ENCODE results near the gene FER.

FER gene

GRCh38 chr5:108935611-108936010 lies 187.9 kb downstream of the FER start:
- CTCF ChIA-PET = interaction anchor here (0.7 kb wide), 2 partner anchors 136 to 412 kb away, joined by 3 to 5 read pairs; no protein-coding TSS in a partner anchor
- POLR2A ChIA-PET (ENCODE audit: low non-redundant PET) = no interaction called here
- H3K27ac ChIP-seq = no peak overlapping the region
- no peak for TF ChIP-seq CTCF (conservative IDR thresholded peaks at IDR 0.05; ENCODE audit: low read depth)
- no peak for DNase-seq (ENCODE audit: low spot score)

- POLR2A ChIA-PET (ENCODE audit: low non-redundant PET) = no interaction called here
Observed at GRCh38 chr5:108937221-108937620, 189.5 kb downstream of the FER start.

DNA sequence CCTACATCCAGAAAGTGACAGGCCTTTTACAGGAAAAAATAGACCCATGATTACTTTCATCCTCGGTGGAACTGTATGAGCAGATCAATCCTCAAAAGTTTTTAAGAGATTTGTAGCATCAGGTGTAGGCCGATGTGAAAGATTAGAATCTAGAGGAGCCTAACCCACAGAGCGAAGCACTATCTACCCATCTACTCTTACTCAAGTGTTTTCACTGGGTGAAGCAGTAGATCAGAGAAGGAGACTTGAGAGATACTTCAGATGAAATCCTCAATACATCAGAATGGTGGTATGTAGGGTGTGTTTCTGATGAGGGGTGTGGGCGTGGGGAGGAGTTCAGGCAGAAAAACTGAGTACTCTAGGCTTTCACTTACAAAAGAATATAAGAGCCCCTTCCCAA lies 192.8 kb downstream of the FER start:
- CTCF ChIA-PET = interaction anchor here (0.7 kb wide), 1 partner anchor 11 kb away, joined by 3 read pairs; no protein-coding TSS in a partner anchor
- no peak for DNase-seq (ENCODE audit: low spot score)

More at GRCh38 chr5:108937221-108937620, 189.5 kb downstream of the FER start:
- no peak for TF ChIP-seq CTCF (conservative IDR thresholded peaks at IDR 0.05; ENCODE audit: low read depth)
- DNase-seq (ENCODE audit: low spot score) = no peak
- H3K27ac ChIP-seq = no peak overlapping the region
- CTCF ChIA-PET = interaction anchor here (0.6 to 0.7 kb wide), 2 partner anchors 256 to 733 kb away, joined by 3 read pairs; no protein-coding TSS in a partner anchor

DNA sequence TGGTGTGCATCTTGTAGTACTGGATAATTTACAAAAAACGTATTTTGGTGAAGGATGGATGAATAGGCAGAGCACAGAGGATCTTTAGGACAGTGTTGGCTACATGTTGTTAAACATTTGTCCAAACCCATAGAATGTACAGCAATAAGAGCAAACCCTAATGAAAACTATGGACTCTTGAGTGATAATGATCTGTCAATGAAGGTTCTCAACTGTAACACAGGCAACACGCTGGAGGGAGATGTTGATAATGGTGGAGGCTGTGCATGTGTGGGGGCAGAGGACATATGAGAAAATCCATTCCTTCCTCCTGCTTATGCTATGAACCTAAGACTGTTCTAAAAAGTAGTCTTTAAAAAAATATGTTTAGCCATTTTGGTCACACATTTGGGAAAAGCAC lies 194.0 kb downstream of the FER start:
- ChIA-PET POLR2A (ENCODE audit: low non-redundant PET) (no interaction called here), CTCF (no interaction called here)
- no peak for DNase-seq (ENCODE audit: low spot score)
- TF ChIP-seq CTCF (conservative IDR thresholded peaks at IDR 0.05; ENCODE audit: low read depth) = no peak
- no peak overlapping the region for H3K27ac ChIP-seq

More for the DNA sequence above, 192.8 kb downstream of the FER start:
- POLR2A ChIA-PET (ENCODE audit: low non-redundant PET) = no interaction called here
- H3K27ac ChIP-seq = no peak overlapping the region
- no peak for TF ChIP-seq CTCF (conservative IDR thresholded peaks at IDR 0.05; ENCODE audit: low read depth)

GRCh38 chr5:108942701-108943100 lies 195.0 kb downstream of the FER start:
- no peak for TF ChIP-seq CTCF (conservative IDR thresholded peaks at IDR 0.05; ENCODE audit: low read depth)
- DNase-seq (ENCODE audit: low spot score) = no peak
- ChIA-PET POLR2A (ENCODE audit: low non-redundant PET) (no interaction called here), CTCF (no interaction called here)
- H3K27ac ChIP-seq = no peak overlapping the region

DNA sequence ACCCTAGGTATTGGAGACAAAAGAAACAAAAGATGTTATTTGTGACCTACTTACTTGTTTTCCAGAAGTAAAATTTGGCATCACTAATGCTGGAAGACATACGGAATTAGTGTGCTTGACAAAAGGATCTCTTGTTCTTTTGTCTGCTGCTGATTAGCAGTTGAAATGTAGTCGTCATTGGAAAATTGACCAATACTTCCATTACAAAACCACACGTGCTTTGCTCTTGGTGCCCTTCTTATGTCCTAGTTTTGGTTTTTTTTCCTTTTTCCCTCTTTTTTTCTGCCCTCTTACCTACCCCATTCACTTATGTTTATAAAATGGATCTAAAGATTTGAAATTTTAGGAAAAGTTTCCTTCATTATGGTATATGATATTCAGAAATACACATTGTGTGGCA lies 197.4 kb downstream of the FER start:
- ChIA-PET POLR2A (ENCODE audit: low non-redundant PET) (no interaction called here), CTCF (no interaction called here)
- no peak for TF ChIP-seq CTCF (conservative IDR thresholded peaks at IDR 0.05; ENCODE audit: low read depth)
- no peak for DNase-seq (ENCODE audit: low spot score)
- no peak overlapping the region for H3K27ac ChIP-seq

DNA sequence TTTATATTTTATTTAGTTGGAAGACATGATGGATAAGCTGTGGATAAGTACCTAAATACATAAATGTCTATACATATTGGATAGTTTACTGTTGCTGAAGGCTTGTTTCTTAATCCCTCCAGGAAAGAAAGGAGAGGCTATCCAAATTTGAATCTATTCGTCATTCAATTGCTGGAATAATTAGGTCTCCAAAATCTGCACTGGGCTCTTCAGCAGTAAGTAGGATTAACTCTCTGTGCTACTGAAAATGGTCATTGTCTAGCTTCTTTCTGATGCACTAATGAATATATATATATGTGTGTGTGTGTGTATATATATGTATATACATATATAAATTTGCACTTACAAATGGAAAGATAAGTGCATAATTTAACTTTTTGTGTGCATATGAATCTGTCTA lies 198.3 kb downstream of the FER start:
- no peak for TF ChIP-seq CTCF (conservative IDR thresholded peaks at IDR 0.05; ENCODE audit: low read depth)
- CTCF ChIA-PET = no interaction called here
- H3K27ac ChIP-seq = no peak overlapping the region
- POLR2A ChIA-PET (ENCODE audit: low non-redundant PET) = no interaction called here
- no peak for DNase-seq (ENCODE audit: low spot score)
